HepG2 (cell line): ENCODE data around the gene STON1. TPM values are rescaled to one million over a fixed set of nuclear protein-coding genes. Genes with fewer than 3 reads are reported as not detected.

ENCODE experiments used
- ATAC-seq: fragments of 200-7000 bp; cut with Tn5 transposase; 3 replicates; pipeline ENCODE4 v1.9.1; 2020; ENCODE audit warnings: mild to moderate bottlenecking, moderate library complexity
- BruUV-seq: library from RNA; stranded (reverse); fragments of 400-500 nt; replicated peaks from 2 replicates; lab custom pipeline; 2021; lab: Mats Ljungman, UMichigan
- CTCF ChIA-PET: fragments of 300-600 bp; formaldehyde crosslinking; extraction: SDS; loops from one replicate; lab custom pipeline; 2021; ENCODE audit warnings: low total read pairs, inconsistent platforms, low intra/inter-chr PET ratio; lab: Yijun Ruan, JAX
- POLR2A ChIA-PET: fragments of 350-600 bp; sonication (Branson Sonifier 250); formaldehyde crosslinking; loops from one replicate; lab custom pipeline; 2020; ENCODE audit warnings: antibody characterized with exemption, inconsistent platforms; lab: Yijun Ruan, JAX
- DNase-seq: peaks from one replicate; pipeline ENCODE4 v3.0.0-alpha.2; 2015; ENCODE audit warnings: low spot score
- FAIRE-seq: peaks from 3 replicates; lab custom pipeline; 2011; peaks lifted over from hg19 to GRCh38; lab: Jason Lieb, UNC
- H2AFZ ChIP-seq: one replicate; pipeline ENCODE4 v1.6.1; 2011; ENCODE audit warnings: low read length, inconsistent platforms
- H3K27ac ChIP-seq: fragments of 300-600 bp; 3 replicates; pipeline ENCODE4 v1.8.0; 2011; ENCODE audit warnings: mixed run types, mild to moderate bottlenecking, mixed read lengths, low read length, inconsistent platforms; ENCODE audit not compliant: insufficient read depth; ENCODE audit errors: extremely low read length
- H3K27me3 ChIP-seq, 2 experiments: fragments of 200-600 bp in 1 of 2; 2 replicates in 1 of 2; 3 replicates in 1 of 2; pipeline versions ENCODE4 v1.6.0 to v1.8.0; 2011; ENCODE audit warnings: low read length in 2 of 2, mild to moderate bottlenecking in 2 of 2, moderate library complexity in 2 of 2, inconsistent platforms in 1 of 2; ENCODE audit not compliant: insufficient read depth in 2 of 2, control insufficient read depth in 1 of 2
- H3K36me3 ChIP-seq, 2 experiments: fragments of 200-600 bp in 1 of 2; replicated peaks in 1 of 2; 2 replicates in 1 of 2; 3 replicates in 1 of 2; pipeline versions ENCODE4 v1.5.1 to v1.8.0; 2011; ENCODE audit warnings: low read length in 2 of 2, inconsistent platforms in 1 of 2; ENCODE audit not compliant: insufficient read depth in 2 of 2, control insufficient read depth in 1 of 2
- H3K4me1 ChIP-seq: 2 replicates; pipeline ENCODE4 v1.5.1; 2012; ENCODE audit warnings: low read length, inconsistent platforms; ENCODE audit not compliant: insufficient read depth
- H3K4me2 ChIP-seq: 2 replicates; pipeline ENCODE4 v1.6.0; 2011; ENCODE audit warnings: low read depth, low read length, inconsistent platforms
- H3K4me3 ChIP-seq, 3 experiments: fragments of 200-600 bp in 1 of 3; sonication (generic), shearing (Covaris generic) in 1 of 3; replicated peaks in 1 of 3; 2 replicates each; pipeline ENCODE4 v1.5.1; 2011 to 2016; ENCODE audit warnings: low read length in 3 of 3, inconsistent platforms in 2 of 3, low read depth in 2 of 3, mild to moderate bottlenecking in 2 of 3, control low read depth in 1 of 3, mixed read lengths in 1 of 3; ENCODE audit not compliant: insufficient read depth in 1 of 3
- H3K79me2 ChIP-seq: one replicate; pipeline ENCODE4 v1.6.1; 2011; ENCODE audit warnings: low read length, inconsistent platforms; ENCODE audit not compliant: insufficient read depth
- H3K9ac ChIP-seq: 2 replicates; pipeline ENCODE4 v1.6.0; 2011; ENCODE audit warnings: mild to moderate bottlenecking, low read depth, low read length, inconsistent platforms; ENCODE audit not compliant: insufficient read depth
- H3K9me3 ChIP-seq: 2 replicates; pipeline ENCODE4 v1.5.1; 2012; ENCODE audit warnings: mild to moderate bottlenecking, low read length
- H4K20me1 ChIP-seq: 2 replicates; pipeline ENCODE4 v1.6.0; 2011; ENCODE audit warnings: inconsistent platforms, mild to moderate bottlenecking, low read length, moderate library complexity; ENCODE audit not compliant: insufficient read depth
- HOMEZ ChIP-seq: IDR thresholded peaks from 2 replicates; pipeline ENCODE4 v1.6.1; 2016; ENCODE audit warnings: low read depth
- KIAA2018 ChIP-seq: sonication (generic); formaldehyde crosslinking; IDR thresholded peaks from 2 replicates; pipeline ENCODE4 v1.5.0; 2020; ENCODE audit warnings: mild to moderate bottlenecking, missing genetic modification reagents, borderline replicate concordance
- SNAPC4 ChIP-seq: sonication (generic); formaldehyde crosslinking; IDR thresholded peaks from 2 replicates; pipeline ENCODE4 v1.4.0; 2020; ENCODE audit warnings: mild to moderate bottlenecking, missing genetic modification reagents
- SP1 ChIP-seq, 2 experiments: fragments of 450-650 bp in 1 of 2; sonication (generic) in 1 of 2; formaldehyde crosslinking in 1 of 2; IDR thresholded peaks; 2 replicates each; pipeline versions ENCODE4 v1.4.0 to v1.6.1; 2016 to 2020; ENCODE audit warnings: missing genetic modification reagents in 1 of 2
- SRF ChIP-seq: IDR thresholded peaks from 2 replicates; pipeline ENCODE4 v1.6.1; 2011; ENCODE audit warnings: mild to moderate bottlenecking, low read depth, low read length, moderate library complexity
- ZNF619 ChIP-seq: sonication (generic); formaldehyde crosslinking; IDR thresholded peaks from 2 replicates; pipeline ENCODE4 v1.4.0; 2020; ENCODE audit warnings: mild to moderate bottlenecking, missing genetic modification reagents
- ZNF761 ChIP-seq: sonication (generic); formaldehyde crosslinking; conservative IDR thresholded peaks from 2 replicates; pipeline ENCODE4 v1.4.0; 2020; ENCODE audit warnings: mild to moderate bottlenecking, missing genetic modification reagents
- WGBS: methylation state at CpG from one replicate; pipeline ENCODE4 v1.1.6; 2017; ENCODE audit warnings: low lambda C conversion rate; 5-methylcytosine and 5-hydroxymethylcytosine counted together
- in situ Hi-C: cut with HindIII; loops from 2 replicates; pipeline ENCODE4 v1.10.0; 2017; ENCODE audit warnings: low pct_unique_long_range_greater_than_20kb; ENCODE audit not compliant: extremely low pct_ligation_motif_present
- intact Hi-C: fragments of 100-400 bp; cut with micrococcal nuclease; formaldehyde crosslinking; loops from one replicate; pipeline ENCODE4 v1.10.0; 2022; ENCODE audit not compliant: unreplicated experiment
- polyA plus RNA-seq, 8 experiments: library from polyadenylated mRNA; depleted of rRNA in 3 of 8; stranded (reverse) in 7 of 8; unstranded in 1 of 8; fragments of >200 nt; fragmentation: Illumina TruSeq in 4 of 8; extraction: Trizol in 4 of 8; gene quantifications; 2 replicates each; pipeline versions ENCODE4 v1.2.1 to v1.2.3, GENCODE V29; 2011 to 2016; ENCODE audit warnings: low read depth in 4 of 8, missing spikeins in 1 of 8, mixed read lengths in 1 of 8; ENCODE audit not compliant: insufficient read depth in 1 of 8
- total RNA-seq, 5 experiments: library from RNA; depleted of rRNA; stranded (reverse); fragments of >200 nt; fragmentation: Illumina TruSeq; extraction: Trizol; gene quantifications; 2 replicates each; pipeline ENCODE4 v1.2.3, GENCODE V29; 2016; ENCODE audit warnings: low read depth in 1 of 5

The STON1 gene
- total and polyA plus RNA-seq, 2 of the 13 experiments (the other 11 are each of a cell fraction or from before 2014, with no cell fraction given): 0.09 to 0.28 TPM

GRCh38 chr2:48514348-48515003 is 15.5 kb upstream of the STON1 start:
- ChIA-PET CTCF (no interaction called here), POLR2A (no interaction called here)
- 94% methylated on average over 9 of the region's 9 CpGs for WGBS
- Histone ChIP-seq H3K27me3 (no peaks in the 10 kb centered on the region), H3K4me2 (no peak overlapping the region), H2AFZ (no peak overlapping the region), H3K36me3 (peaks cover 21 to 43% of the 10 kb centered on the region in 2 experiments), H3K9me3 (no peaks in the 10 kb centered on the region), H3K9ac (no peak overlapping the region), H4K20me1 (no peaks in the 10 kb centered on the region), H3K27ac (no peak overlapping the region), H3K4me1 (peaks cover under 1% of the 10 kb centered on the region; the same call in 1 of the 2 replicates), H3K79me2 (no peaks in the 10 kb centered on the region), H3K4me3 (no peak overlapping the region)
- BruUV-seq: no TSS peak
- DNase-seq (no peak), FAIRE-seq (no peak), ATAC-seq (no peak)
- in situ Hi-C loops (no loop called here), intact Hi-C loops (no loop called here)
- TF ChIP-seq SNAPC4: no peak
- TF ChIP-seq KIAA2018 (CRISPR knock-in tag): no peak
- TF ChIP-seq ZNF619 (CRISPR knock-in tag): no peak
- TF ChIP-seq HOMEZ: no peak
- TF ChIP-seq SRF: no peak
- TF ChIP-seq SP1 (IDR thresholded peaks at IDR 0.05): no peak
- TF ChIP-seq SP1 (CRISPR knock-in tag; IDR thresholded peaks at IDR 0.05): no peak
- TF ChIP-seq ZNF761 (CRISPR knock-in tag): no peak
